Heart right ventricle (tissue), 16 donors: ENCODE measurements around the gene DENND4A. TPM values are rescaled to one million over a fixed set of nuclear protein-coding genes. Genes with fewer than 3 reads are reported as not detected.

Experiments
- ATAC-seq, 8 donors: fragments of 200-7000 bp; cut with Tn5 transposase; one replicate each; pipeline ENCODE4 v1.9.1; 2020; ENCODE audit warnings: mild to moderate bottlenecking in 8 of 8, moderate library complexity in 8 of 8, moderate number of reproducible peaks in 1 of 8
- DNase-seq, 2 donors: peaks; one replicate each; pipeline ENCODE4 v3.0.0-alpha.2; 2020
- H3K27ac ChIP-seq, 10 donors: fragments of 200-600 bp; sonication (generic) in 2 of 10; one replicate each; pipeline versions ENCODE4 v1.5.0 to v1.8.0; 2020 to 2022; ENCODE audit warnings: mild to moderate bottlenecking in 3 of 10
- H3K27me3 ChIP-seq, 7 donors: fragments of 200-600 bp; one replicate each; pipeline ENCODE4 v1.8.0; 2021 to 2022; ENCODE audit warnings: mild to moderate bottlenecking in 2 of 7
- H3K36me3 ChIP-seq, 9 donors: fragments of 200-600 bp; sonication (generic) in 1 of 9; one replicate each; pipeline versions ENCODE4 v1.5.0 to v1.8.0; 2020 to 2022; ENCODE audit warnings: mild to moderate bottlenecking in 2 of 9
- H3K4me1 ChIP-seq, 9 donors: fragments of 200-600 bp; sonication (generic) in 1 of 9; one replicate each; pipeline versions ENCODE4 v1.5.0 to v1.8.0; 2020 to 2022; ENCODE audit warnings: mild to moderate bottlenecking in 4 of 9
- H3K4me3 ChIP-seq, 10 donors: fragments of 200-600 bp; sonication (generic) in 2 of 10; one replicate each; pipeline versions ENCODE4 v1.5.0 to v1.8.0; 2020 to 2022; ENCODE audit warnings: mild to moderate bottlenecking in 7 of 10, moderate library complexity in 2 of 10
- H3K9me3 ChIP-seq, 11 donors: fragments of 200-600 bp in 10 of 11; sonication (generic) in 2 of 11; one replicate each; pipeline versions ENCODE4 v1.5.0 to v1.8.0; 2013 to 2022; ENCODE audit warnings: mild to moderate bottlenecking in 2 of 11, control low read depth in 1 of 11, moderate library complexity in 1 of 11
- CTCF ChIP-seq, 9 donors: fragments of 200-600 bp; sonication (generic) in 2 of 9; IDR thresholded peaks; one replicate each; pipeline versions ENCODE4 v1.5.0 to v1.8.0; 2021 to 2022; ENCODE audit warnings: antibody characterized with exemption in 9 of 9, mild to moderate bottlenecking in 5 of 9, moderate library complexity in 1 of 9
- WGBS, 2 donors: extraction: QIAGEN DNeasy Blood & Tissue Kit; methylation state at CpG; one replicate each; pipeline ENCODE4 v1.1.7; 2013; ENCODE audit warnings: inconsistent platforms in 1 of 2; 5-methylcytosine and 5-hydroxymethylcytosine counted together
- intact Hi-C, 10 donors: fragments of 100-400 bp; cut with DNase I; formaldehyde crosslinking; loops; one replicate each; pipeline versions ENCODE4 v1.11.1 to v1.14.2; 2022
- polyA plus RNA-seq, 2 donors: library from polyadenylated mRNA; stranded (reverse); fragments of 200-250 nt; gene quantifications; one replicate each; pipeline ENCODE4 v1.2.3, GENCODE V29; 2013
- total RNA-seq, 10 donors: library from RNA; stranded (reverse); fragmentation: NEBNext Ultra II Directional in 3 of 10; extraction: Animal tissue kit (Norgen Biotek cat#: 25700) in 3 of 10; gene quantifications; one replicate each; pipeline versions ENCODE4 v1.2.1 to v1.2.4, GENCODE V29; 2021 to 2023
- donor health status: Arrhythmogenic right ventricular cardiomyopathy.
- donor health status: ischemic (EF 13 %, LVEDD 7.1; RV severe dilation, severe dysfunction).
- donor health status: healthy with polysubstance abuse.
- donor health status: DM: no; HTN: yes; CAD: no.
- donor health status: DM: no; HTN: no; CAD: no.
- donor health status: ischemic (EF 25% LVEDD 6.9; RV normal size, moderate dysfunction).
- donor health status: ischemic (EF 25% LVEDD 5.7; RV mildly dilated, moderate dysfunction).
- donor health status: healthy.
- donor health status: DM: yes; HTN: yes; CAD: no.
- donor health status: Ischemic cardiomyopathy.
- donor health status: ischemic (EF 35%, LVEDD 5.7; RV mildly dilated, moderate dysfunction).
- donor health status: nonischemic (EF 11% LVEDD 7.7; RV severe dilation, severe dysfunction).
- donor health status: DM: yes; HTN: yes; CAD: no.
- donor health status: PGD.
- donor health status: ischemic (EF 29% LVEDD 5.4; RV normal size, mild dysfunction).
- donor health status: nonischemic (EF 23%, LVEDD 6.1; RV moderate dilation, normal function).

Gene DENND4A
- total and polyA plus RNA-seq, 12 donors: 3.2 to 23.8 (median 15.5) TPM

- H3K27me3 ChIP-seq: no peaks in the 10 kb centered on the region
- 73 to 84% methylated on average over 3 of the region's 3 CpGs for WGBS, 2 donors
- intact Hi-C loops: loop anchor here in 1 of 10 donors (10.0 kb wide), 1 partner anchor 58 kb away; no protein-coding TSS in a partner anchor
- H3K4me1 ChIP-seq: peaks cover 0 to 20% (median 8%) of the 10 kb centered on the region in 9 donors
- H3K36me3 ChIP-seq: no peaks in the 10 kb centered on the region
- DNase-seq (no peak), ATAC-seq (no peak)
- H3K27ac ChIP-seq: no peak overlapping the region
- H3K9me3 ChIP-seq: no peaks in the 10 kb centered on the region
- TF ChIP-seq CTCF (IDR thresholded peaks at IDR 0.05): no peak
- no peak overlapping the region for H3K4me3 ChIP-seq
Observed at GRCh38 chr15:65766422-65767263, 25.4 kb downstream of the DENND4A start.

- no peak for DNase-seq
- H3K4me3 ChIP-seq: no peak overlapping the region
- intact Hi-C loops: loop anchor here in 1 of 10 donors (10.0 kb wide), 1 partner anchor 60 kb away; no protein-coding TSS in a partner anchor
- H3K27me3 ChIP-seq: no peaks in the 10 kb centered on the region
- ATAC-seq: no peak
- H3K36me3 ChIP-seq: peaks cover 0 to 8% (median 0%) of the 10 kb centered on the region in 9 donors
- H3K4me1 ChIP-seq: peaks cover 0 to 20% (median 11%) of the 10 kb centered on the region in 9 donors
- H3K27ac ChIP-seq: no peak overlapping the region
- WGBS, 2 donors: 64 to 84% methylated on average over 2 of the region's 2 CpGs
- no peak for TF ChIP-seq CTCF (IDR thresholded peaks at IDR 0.05)
- H3K9me3 ChIP-seq: no peaks in the 10 kb centered on the region
Observed at GRCh38 chr15:65765106-65765505, 27.0 kb downstream of the DENND4A start.

DNA sequence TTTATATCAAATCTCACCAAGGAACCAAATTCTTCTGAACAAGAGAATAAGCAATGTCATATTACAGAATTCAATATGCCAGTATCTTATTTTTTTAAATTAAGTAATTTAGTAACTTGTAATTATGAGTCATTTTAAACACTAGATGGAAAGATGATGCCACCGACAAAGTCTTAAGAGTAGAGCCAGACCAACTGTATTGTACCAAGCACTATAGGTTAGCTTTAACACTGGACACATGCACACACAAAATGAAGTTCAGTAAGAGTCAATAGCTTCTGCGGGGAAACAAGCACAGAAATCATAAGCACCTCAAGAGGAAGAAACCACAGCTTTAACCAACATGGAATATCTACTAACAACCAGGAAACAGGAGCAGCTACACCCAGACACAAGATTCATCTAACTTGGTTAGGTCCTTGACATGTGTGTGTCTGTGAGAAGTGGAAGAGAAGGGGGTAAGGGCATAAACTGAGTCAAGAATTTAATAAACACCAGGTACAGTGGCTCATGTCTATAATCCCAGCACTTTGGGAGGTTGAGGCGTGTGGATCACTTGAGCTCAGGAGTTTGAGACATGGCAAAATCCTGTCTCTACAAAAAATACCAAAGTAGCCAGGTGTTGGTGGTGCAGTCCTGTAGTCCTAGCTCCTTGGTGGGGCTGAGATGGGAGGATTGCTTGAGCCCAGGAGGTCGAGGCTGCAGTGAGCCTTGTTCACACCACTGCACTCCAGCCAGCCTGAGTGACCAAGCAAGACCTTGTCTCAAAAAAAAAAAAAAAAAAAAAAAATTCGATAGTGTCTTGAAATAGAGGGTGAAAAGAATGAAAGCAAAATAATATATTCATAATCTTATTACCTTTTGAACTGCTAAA is 28.9 kb downstream of the DENND4A start:
- DNase-seq: no peak

More for the DNA sequence above, 28.9 kb downstream of the DENND4A start:
- no peak for TF ChIP-seq CTCF (IDR thresholded peaks at IDR 0.05)
- H3K36me3 ChIP-seq: peaks cover 0 to 24% (median 3%) of the 10 kb centered on the region in 9 donors
- no peak overlapping the region for H3K4me3 ChIP-seq
- peaks cover 0 to 15% (median 11%) of the 10 kb centered on the region in 9 donors for H3K4me1 ChIP-seq
- no peak overlapping the region for H3K27ac ChIP-seq
- H3K9me3 ChIP-seq: no peaks in the 10 kb centered on the region
- intact Hi-C loops: loop anchor here in 1 of 10 donors (10.0 kb wide), 1 partner anchor 62 kb away; no protein-coding TSS in a partner anchor
- ATAC-seq: no peak
- 83 to 84% methylated on average over 5 of the region's 5 CpGs for WGBS, 2 donors
- H3K27me3 ChIP-seq: no peaks in the 10 kb centered on the region
